Heart left ventricle (tissue), 16 donors: ENCODE results near the gene SUMF1. TPM values are rescaled to one million over a fixed set of nuclear protein-coding genes. Genes with fewer than 3 reads are reported as not detected.

Experiments used
- ATAC-seq, 4 donors: fragments of 200-7000 bp; cut with Tn5 transposase; one replicate each; pipeline ENCODE4 v1.9.1; 2020 to 2022; ENCODE audit warnings: moderate library complexity in 4 of 4, mild to moderate bottlenecking in 3 of 4, moderate number of reproducible peaks in 1 of 4
- DNase-seq, 5 donors: peaks; one replicate each; pipeline ENCODE4 v3.0.0-alpha.2; 2020
- H3K27ac ChIP-seq, 12 donors: fragments of 200-600 bp; sonication (generic) in 4 of 12; one replicate each; pipeline versions ENCODE4 v1.5.0 to v1.8.0; 2016 to 2022; ENCODE audit warnings: mild to moderate bottlenecking in 2 of 12
- H3K27me3 ChIP-seq, 9 donors: fragments of 200-600 bp; sonication (generic) in 2 of 9; one replicate each; pipeline versions ENCODE4 v1.5.1 to v1.8.0; 2016 to 2022; ENCODE audit warnings: mild to moderate bottlenecking in 3 of 9
- H3K36me3 ChIP-seq, 9 donors: fragments of 200-600 bp; sonication (generic) in 2 of 9; one replicate each; pipeline versions ENCODE4 v1.5.0 to v1.8.0; 2018 to 2022; ENCODE audit warnings: mild to moderate bottlenecking in 2 of 9
- H3K4me1 ChIP-seq, 12 donors: fragments of 200-600 bp; sonication (generic) in 4 of 12; one replicate each; pipeline versions ENCODE4 v1.5.0 to v1.8.0; 2016 to 2022; ENCODE audit warnings: mild to moderate bottlenecking in 3 of 12
- H3K4me3 ChIP-seq, 12 donors: fragments of 200-600 bp; sonication (generic) in 4 of 12; one replicate each; pipeline versions ENCODE4 v1.5.0 to v1.8.0; 2017 to 2022; ENCODE audit warnings: mild to moderate bottlenecking in 9 of 12, moderate library complexity in 4 of 12
- H3K9me3 ChIP-seq, 12 donors: fragments of 200-600 bp; sonication (generic) in 4 of 12; one replicate each; pipeline versions ENCODE4 v1.5.0 to v1.8.0; 2016 to 2022; ENCODE audit warnings: mild to moderate bottlenecking in 1 of 12
- CTCF ChIP-seq, 12 donors: fragments of 200-600 bp; sonication (generic) in 4 of 12; IDR thresholded peaks; one replicate each; pipeline versions ENCODE4 v1.5.0 to v1.8.0; 2018 to 2022; ENCODE audit warnings: antibody characterized with exemption in 12 of 12, mild to moderate bottlenecking in 5 of 12
- POLR2A ChIP-seq, 2 donors: fragments of 450-650 bp; IDR thresholded peaks; one replicate each; pipeline ENCODE4 v1.6.1; 2017; ENCODE audit warnings: antibody characterized with exemption in 2 of 2, mild to moderate bottlenecking in 2 of 2, moderate library complexity in 2 of 2
- WGBS, 4 donors: extraction: QIAGEN DNeasy Blood & Tissue Kit in 2 of 4; methylation state at CpG; one replicate each; pipeline versions ENCODE4 v1.1.5 to v1.1.7; 2013 to 2018; 5-methylcytosine and 5-hydroxymethylcytosine counted together
- intact Hi-C, 10 donors: fragments of 100-400 bp; cut with DNase I; formaldehyde crosslinking; loops; one replicate each; pipeline versions ENCODE4 v1.11.1 to v1.14.2; 2022
- polyA plus RNA-seq, 2 donors: library from polyadenylated mRNA; stranded (reverse); fragments of 200-250 nt; gene quantifications; one replicate each; pipeline ENCODE4 v1.2.3, GENCODE V29; 2013
- total RNA-seq, 9 donors: library from RNA; depleted of rRNA in 2 of 9; stranded (reverse); fragments of >200 nt in 2 of 9; fragmentation: NEBNext Ultra II Directional in 3 of 9; extraction: Animal tissue kit (Norgen Biotek cat#: 25700) in 3 of 9; gene quantifications; one replicate each; pipeline versions ENCODE4 v1.1.0 to v1.2.4, GENCODE V29; 2016 to 2023
- donor health status: ischemic (EF 13 %, LVEDD 7.1; RV severe dilation, severe dysfunction).
- donor health status: healthy with polysubstance abuse.
- donor health status: DM: no; HTN: yes; CAD: no.
- donor health status: DM: no; HTN: no; CAD: no.
- donor health status: ischemic (EF 25% LVEDD 6.9; RV normal size, moderate dysfunction).
- donor health status: ischemic (EF 25% LVEDD 5.7; RV mildly dilated, moderate dysfunction).
- donor health status: healthy.
- donor health status: DM: yes; HTN: yes; CAD: no.
- donor health status: ischemic (EF 35%, LVEDD 5.7; RV mildly dilated, moderate dysfunction).
- donor health status: nonischemic (EF 11% LVEDD 7.7; RV severe dilation, severe dysfunction).
- donor health status: DM: yes; HTN: yes; CAD: no.
- donor health status: PGD.
- donor health status: ischemic (EF 29% LVEDD 5.4; RV normal size, mild dysfunction).
- donor health status: nonischemic (EF 23%, LVEDD 6.1; RV moderate dilation, normal function).

SUMF1 gene
- total and polyA plus RNA-seq, 11 donors: 3.9 to 21.1 (median 11.2) TPM

- H3K27ac ChIP-seq: peak overlapping the region in 1 of 12 donors; percentile 33
Observed at GRCh38 chr3:4340077-4340410, 127.0 kb downstream of the SUMF1 start.

GRCh38 chr3:4338751-4339150 lies 128.3 kb downstream of the SUMF1 start:
- intact Hi-C loops: no loop called here
- TF ChIP-seq CTCF (IDR thresholded peaks at IDR 0.05) (no peak), POLR2A (IDR thresholded peaks at IDR 0.05) (no peak)
- DNase-seq (no peak), ATAC-seq (no peak)
- Histone ChIP-seq H3K27me3 (no peaks in the 10 kb centered on the region), H3K4me1 (peaks cover 0 to 15% (median 4%) of the 10 kb centered on the region in 12 donors), H3K4me3 (no peak overlapping the region), H3K9me3 (no peaks in the 10 kb centered on the region), H3K36me3 (no peaks in the 10 kb centered on the region), H3K27ac (no peak overlapping the region)
- 80 to 87% (median 86%) methylated on average over 5 of the region's 5 CpGs for WGBS, 4 donors

More at GRCh38 chr3:4340077-4340410, 127.0 kb downstream of the SUMF1 start:
- WGBS, 4 donors: 85 to 97% (median 95%) methylated on average over 4 of the region's 4 CpGs
- Histone ChIP-seq H3K9me3 (no peaks in the 10 kb centered on the region), H3K27me3 (no peaks in the 10 kb centered on the region), H3K36me3 (no peaks in the 10 kb centered on the region), H3K4me1 (peaks cover 0 to 15% (median 4%) of the 10 kb centered on the region in 12 donors), H3K4me3 (no peak overlapping the region)
- DNase-seq (no peak), ATAC-seq (no peak)
- TF ChIP-seq CTCF (IDR thresholded peaks at IDR 0.05) (no peak), POLR2A (IDR thresholded peaks at IDR 0.05) (no peak)
- intact Hi-C loops: no loop called here

- intact Hi-C loops: no loop called here
- H3K36me3 ChIP-seq: no peaks in the 10 kb centered on the region
- TF ChIP-seq POLR2A (IDR thresholded peaks at IDR 0.05): no peak
- TF ChIP-seq CTCF (IDR thresholded peaks at IDR 0.05): no peak
- no peaks in the 10 kb centered on the region for H3K9me3 ChIP-seq
- H3K4me1 ChIP-seq: peaks cover 0 to 15% (median 4%) of the 10 kb centered on the region in 12 donors
- no peaks in the 10 kb centered on the region for H3K27me3 ChIP-seq
- no peak for ATAC-seq
- WGBS, 4 donors: 56 to 66% (median 64%) methylated on average over 3 of the region's 3 CpGs
- no peak overlapping the region for H3K4me3 ChIP-seq
- DNase-seq: no peak
- H3K27ac ChIP-seq: no peak overlapping the region
Observed at GRCh38 chr3:4336850-4337546, 130.1 kb downstream of the SUMF1 start.

- 51 to 61% (median 53%) methylated on average over 5 of the region's 5 CpGs for WGBS, 4 donors
- Histone ChIP-seq H3K36me3 (no peaks in the 10 kb centered on the region), H3K4me3 (no peak overlapping the region), H3K27ac (no peak overlapping the region), H3K9me3 (no peaks in the 10 kb centered on the region), H3K4me1 (peaks cover 0 to 8% (median 2%) of the 10 kb centered on the region in 12 donors), H3K27me3 (no peaks in the 10 kb centered on the region)
- ATAC-seq: no peak
- no peak for DNase-seq
- TF ChIP-seq POLR2A (IDR thresholded peaks at IDR 0.05): no peak
- TF ChIP-seq CTCF (IDR thresholded peaks at IDR 0.05): no peak
- intact Hi-C loops: no loop called here
Observed at GRCh38 chr3:4335840-4336562, 131.1 kb downstream of the SUMF1 start.
